HG03342 (cell line): ENCODE results near the gene LOXL1.
"Not testable (repeated sequence)": the region's sequence is repeated elsewhere in the genome, so short reads cannot be mapped to it uniquely, and the experiment has no call there.

Experiments used
- ATAC-seq: cut with Tn5 transposase; IDR thresholded peaks from one replicate; pipeline ENCODE4 v1.9.1; 2021; ENCODE audit warnings: mild to moderate bottlenecking, moderate library complexity; ENCODE audit not compliant: unreplicated experiment

Gene LOXL1

DNA sequence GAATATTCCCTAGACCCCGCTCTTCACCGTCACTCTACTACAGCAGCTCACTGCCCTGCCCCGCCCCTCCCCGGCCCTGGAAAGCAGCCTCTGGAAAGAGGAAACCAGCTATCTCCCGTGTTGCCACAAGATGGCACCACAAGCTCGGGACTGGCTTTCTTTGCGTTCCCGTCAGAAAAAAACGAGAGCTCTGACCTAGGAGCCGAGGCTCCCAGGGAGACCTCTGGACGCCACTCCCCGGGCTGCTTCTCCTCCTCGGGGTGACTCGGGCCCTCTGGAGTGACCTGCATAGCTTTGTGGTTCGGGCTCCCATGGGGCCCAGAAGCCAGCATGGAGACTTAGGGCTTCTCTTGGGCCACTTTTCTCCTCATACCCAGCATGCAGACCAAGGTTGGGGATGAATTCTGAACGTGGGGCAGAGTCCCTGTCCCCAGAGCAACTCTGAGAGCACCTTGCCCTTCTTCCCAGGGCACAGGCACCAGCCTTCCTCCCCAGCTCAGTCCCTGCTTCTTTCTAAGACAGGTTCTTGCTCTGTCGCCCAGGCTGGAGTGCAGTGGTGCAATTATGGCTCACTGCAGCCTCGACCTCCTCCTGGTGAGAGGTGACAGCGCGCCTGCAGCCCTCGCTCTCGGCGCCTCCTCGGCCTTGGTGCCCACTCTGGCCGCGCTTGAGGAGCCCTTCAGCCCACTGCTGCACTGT lies 46.9 kb downstream of the LOXL1 start:
- ATAC-seq, result no peak

DNA sequence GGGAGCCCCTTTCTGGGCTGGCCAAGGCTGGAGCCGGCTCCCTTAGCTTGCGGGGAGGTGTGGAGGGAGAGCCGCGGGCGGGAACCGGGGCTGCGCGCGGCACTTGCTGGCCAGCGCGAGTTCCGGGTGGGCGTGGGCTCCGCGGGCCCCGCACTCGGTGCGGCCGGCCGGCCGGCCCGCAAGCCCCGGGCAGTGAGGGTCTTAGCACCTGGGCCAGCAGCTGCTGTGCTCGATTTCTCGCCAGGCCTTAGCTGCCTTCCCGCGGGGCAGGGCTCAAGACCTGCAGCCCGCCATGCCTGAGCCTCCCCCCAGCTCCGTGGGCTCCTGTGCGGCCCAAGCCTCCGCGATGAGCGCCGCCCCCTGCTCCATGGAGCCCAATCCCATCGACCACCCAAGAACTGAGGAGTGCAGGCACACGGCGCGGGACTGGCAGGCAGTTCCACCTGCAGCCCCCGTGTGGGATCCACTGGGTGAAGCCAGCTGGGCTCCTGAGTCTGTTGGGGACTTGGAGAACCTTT lies 47.5 kb downstream of the LOXL1 start:
- ATAC-seq, result not testable (repeated sequence)

DNA sequence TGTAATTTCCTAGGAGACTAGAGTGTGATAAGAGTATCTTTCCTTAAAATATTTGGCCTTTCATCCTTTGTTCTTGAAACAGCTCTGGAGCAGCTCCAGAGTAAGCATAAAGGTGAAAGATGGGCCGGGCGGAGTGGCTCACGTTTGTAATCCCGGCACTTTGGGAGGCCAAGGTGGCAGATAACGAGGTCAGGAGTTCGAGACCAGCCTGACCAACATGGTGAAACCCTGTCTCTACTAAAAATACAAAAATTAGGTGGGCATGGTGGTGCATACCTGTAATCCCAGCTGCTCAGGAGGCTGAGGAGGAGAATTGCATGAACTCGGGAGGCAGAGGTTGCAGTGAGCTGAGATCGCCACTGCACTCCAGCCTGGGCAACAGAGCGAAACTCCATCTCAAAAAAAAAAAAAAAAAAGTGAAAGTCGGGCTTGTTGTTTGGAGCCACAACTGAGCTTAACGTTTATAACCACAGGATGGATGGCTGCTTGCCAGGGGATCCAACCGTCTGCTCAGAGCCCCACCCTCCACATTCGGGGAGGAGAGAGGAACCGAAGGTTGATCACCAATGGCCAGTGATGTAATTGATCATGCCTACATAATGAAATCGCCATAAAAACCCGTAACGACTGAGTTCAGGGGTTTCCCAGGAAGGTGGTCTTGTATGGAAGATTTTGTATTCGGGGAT lies 49.3 kb downstream of the LOXL1 start:
- not testable (repeated sequence) for ATAC-seq

GRCh38 chr15:73978896-73979295 lies 52.6 kb downstream of the LOXL1 start:
- ATAC-seq, result no peak

DNA sequence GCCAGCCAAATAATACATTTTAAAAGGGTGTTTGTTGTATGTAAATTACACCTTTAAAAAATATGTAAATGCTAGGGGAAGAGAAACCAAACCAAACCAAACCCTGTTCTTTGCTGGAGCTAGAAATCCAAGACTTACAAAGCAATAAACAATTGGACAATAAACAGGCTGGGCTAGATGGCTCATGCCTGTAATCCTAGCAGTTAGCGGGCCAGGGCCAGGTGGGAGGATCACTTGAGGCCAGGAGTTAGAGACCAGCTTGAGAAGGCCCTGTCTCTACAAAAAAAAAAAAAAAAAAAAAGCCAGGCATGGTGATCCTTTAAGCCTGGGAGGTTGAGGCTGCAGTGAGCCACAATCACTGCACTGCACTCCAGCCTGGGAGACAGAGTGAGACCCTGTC lies 53.4 kb downstream of the LOXL1 start:
- ATAC-seq, result no peak

- no peak for ATAC-seq
Measured at GRCh38 chr15:73981761-73982221, 55.5 kb downstream of the LOXL1 start.

DNA sequence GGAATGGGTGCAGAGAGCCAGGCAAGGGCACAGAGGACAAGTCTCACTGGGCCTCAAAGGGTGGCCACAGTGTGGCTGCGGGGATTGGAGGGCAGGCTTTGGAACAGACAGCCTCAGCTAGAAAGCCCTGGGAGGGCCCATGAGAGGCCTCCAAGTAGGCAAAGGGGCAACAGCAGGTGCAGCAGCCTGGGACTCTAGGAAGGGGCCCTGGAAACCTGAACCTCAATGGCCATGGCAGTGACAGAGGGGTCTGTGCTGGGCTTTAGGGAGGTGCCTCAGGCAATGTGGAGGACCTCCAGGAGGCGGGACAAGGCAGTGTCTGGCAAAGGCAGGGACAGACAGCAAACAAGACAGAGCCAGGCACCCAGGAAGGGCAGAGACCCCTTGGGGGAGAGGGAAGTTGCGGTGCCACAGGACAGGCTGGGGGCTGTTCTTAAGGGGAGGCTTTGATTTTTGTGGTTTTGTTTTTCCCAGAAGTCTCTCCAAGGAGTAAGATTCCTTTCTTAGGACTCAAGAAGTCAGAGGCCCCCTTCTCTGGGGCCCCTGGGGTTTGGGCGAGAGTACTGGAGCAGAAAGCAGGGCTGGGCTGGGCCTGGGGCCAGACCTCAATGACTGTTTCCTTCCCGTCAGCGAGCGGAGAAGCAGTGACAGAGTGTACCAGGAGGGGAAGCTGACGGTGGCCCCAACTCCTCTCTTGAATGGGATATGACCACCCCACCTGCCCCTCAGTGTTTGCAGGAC lies 56.1 kb downstream of the LOXL1 start:
- no peak for ATAC-seq

- ATAC-seq, result no peak
Measured at GRCh38 chr15:73983211-73983727, 57.0 kb downstream of the LOXL1 start.

GRCh38 chr15:73983773-73984172 lies 57.5 kb downstream of the LOXL1 start:
- no peak for ATAC-seq

GRCh38 chr15:73984208-73984979 lies 58.1 kb downstream of the LOXL1 start:
- no peak for ATAC-seq

- no peak for ATAC-seq
Measured at GRCh38 chr15:73985101-73985873, 59.0 kb downstream of the LOXL1 start.

DNA sequence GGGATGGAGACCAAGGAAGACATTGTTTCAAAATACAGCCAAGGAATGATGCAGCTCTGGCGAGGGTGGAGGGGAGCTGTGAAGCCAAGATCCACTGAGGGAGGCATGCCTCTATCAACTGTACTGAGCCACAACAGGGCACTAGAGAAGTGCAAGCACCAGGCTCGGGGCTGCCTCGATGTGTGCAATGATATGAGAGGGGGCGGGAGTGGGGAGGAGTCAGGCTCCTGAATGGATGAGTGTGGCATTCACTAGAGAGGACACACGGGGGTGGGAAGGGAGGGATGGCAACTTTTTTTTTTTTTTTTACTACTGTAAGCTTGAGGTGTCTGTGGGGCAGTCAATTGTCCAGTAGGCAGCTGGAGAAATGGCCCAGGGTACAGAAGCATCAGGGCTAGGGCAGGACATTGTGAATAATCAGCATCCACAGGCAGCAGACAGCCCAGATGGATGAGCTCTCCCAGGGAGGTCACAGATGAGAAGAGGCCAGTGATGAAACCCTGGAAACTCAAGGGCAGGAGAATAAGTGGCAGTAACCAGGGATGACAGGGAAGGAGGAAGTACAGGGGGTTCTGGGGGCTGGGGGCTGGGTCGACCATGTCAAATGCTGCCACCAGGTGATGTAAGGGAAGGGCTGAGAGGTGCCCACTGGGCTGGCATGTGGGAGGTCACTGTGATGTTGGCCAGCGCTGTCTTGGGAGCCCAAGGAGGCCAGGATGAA lies 60.0 kb downstream of the LOXL1 start:
- no peak for ATAC-seq

GRCh38 chr15:73986776-73987056 lies 60.5 kb downstream of the LOXL1 start:
- no peak for ATAC-seq

- ATAC-seq, result no peak
Measured at GRCh38 chr15:73987250-73987649, 61.0 kb downstream of the LOXL1 start.

DNA sequence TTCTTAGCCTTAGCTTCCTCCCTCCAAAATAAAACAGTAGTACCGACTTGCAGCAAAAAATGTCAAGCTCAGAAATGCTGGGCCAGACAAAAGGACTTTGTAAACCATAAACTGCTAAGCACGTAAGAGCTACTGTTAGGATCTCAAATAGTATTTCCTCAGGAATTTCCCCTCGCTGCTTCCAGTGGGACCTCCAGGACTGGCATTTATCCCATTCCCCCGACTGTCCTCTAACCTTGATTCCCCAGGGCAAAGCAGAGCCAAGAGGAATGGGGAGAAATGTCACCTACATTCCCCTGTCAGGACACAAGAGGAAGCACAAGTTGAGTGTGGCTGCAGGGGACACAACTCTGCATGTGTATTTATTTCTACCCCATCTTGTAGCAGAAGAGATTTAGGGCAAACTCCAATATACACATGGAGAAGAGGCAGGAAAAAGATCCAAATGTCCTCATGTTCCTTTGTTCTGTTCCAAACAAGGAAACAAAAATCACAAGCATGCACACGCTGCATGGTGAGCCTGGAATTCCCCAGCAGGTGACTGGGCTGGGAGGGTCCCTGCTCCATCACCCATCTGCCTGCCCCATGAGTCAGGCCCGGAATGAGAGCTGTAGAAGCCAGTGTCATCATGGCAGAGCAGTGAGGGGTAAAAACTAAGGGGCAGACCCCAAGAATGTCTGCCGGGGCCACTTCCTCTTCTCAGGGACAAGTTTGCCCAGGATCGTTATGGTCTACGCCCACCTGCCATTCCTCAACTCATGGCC lies 61.6 kb downstream of the LOXL1 start:
- no peak for ATAC-seq

DNA sequence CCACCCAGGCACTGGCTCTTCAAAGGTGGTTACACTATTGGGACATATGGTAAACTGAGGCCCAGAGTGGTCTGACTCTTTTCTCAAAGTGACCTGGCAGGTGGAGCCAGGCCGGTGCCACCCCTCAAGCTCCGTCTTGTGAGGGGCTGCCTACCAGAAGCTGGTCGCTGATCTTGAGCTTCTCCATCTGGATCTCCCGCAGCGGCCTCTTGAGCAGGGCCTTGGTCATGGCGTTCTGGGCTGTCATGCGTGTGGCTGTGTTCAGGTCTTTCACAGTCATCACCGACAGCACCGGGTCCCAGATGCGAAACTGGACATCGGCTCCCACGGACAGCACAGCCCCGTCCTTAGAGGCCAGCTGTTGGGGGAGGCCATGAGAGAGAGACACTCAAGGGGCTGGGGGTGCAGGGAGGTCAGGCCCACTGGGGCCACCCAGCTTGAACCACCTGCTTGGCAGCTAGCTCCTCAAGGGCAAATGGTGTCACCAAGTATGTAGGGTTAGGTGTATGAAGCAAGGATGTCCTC lies 62.2 kb downstream of the LOXL1 start:
- no peak for ATAC-seq

DNA sequence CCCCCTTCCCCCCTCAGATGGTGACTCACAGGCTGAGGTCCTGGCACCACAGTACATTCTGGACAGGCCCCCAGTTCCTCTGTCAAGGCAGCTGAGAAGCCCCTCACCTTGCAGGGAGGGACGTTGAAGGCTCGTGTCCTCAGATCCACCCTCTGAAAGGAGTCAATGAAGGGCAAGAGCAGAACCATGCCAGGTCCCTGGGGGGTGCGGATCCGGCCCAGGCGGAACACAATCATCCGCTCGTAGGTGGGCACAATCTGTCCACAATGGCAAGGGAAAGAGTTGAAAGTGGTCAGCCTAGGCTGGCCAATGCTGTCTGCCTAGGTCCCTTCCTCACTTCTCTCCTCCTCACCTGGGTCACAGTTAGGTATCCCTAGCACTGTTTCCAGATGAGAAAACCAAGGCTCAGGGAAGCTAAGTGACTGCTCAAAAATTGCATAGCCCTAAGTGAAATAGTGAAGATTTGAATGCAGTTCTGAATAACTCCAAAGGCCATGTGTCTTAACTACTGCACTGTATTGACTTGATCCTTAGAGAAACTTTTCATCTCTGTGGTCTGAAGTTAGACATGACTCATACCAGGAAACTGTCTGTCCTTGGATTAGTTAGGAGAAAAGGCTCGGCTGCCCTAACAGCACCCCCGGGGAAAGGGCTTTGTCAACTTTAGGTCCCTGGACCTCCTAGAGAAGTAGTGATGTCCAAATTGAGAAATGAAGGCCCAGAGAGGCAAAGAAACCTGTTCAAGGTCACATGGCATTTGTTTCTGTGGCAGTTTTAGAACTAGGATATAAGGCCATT lies 62.9 kb downstream of the LOXL1 start:
- ATAC-seq, result no peak
